Hematopoietic multipotent progenitor cell treated with erythropoietin and hydrocortisone succinate and interleukin-3 and kit ligand, for 4 days (in vitro differentiated cells): ENCODE data around the gene PDE7B.

Experiments used
- DNase-seq: peaks from one replicate; pipeline ENCODE4 v3.0.0-alpha.2; 2015

PDE7B gene

DNA sequence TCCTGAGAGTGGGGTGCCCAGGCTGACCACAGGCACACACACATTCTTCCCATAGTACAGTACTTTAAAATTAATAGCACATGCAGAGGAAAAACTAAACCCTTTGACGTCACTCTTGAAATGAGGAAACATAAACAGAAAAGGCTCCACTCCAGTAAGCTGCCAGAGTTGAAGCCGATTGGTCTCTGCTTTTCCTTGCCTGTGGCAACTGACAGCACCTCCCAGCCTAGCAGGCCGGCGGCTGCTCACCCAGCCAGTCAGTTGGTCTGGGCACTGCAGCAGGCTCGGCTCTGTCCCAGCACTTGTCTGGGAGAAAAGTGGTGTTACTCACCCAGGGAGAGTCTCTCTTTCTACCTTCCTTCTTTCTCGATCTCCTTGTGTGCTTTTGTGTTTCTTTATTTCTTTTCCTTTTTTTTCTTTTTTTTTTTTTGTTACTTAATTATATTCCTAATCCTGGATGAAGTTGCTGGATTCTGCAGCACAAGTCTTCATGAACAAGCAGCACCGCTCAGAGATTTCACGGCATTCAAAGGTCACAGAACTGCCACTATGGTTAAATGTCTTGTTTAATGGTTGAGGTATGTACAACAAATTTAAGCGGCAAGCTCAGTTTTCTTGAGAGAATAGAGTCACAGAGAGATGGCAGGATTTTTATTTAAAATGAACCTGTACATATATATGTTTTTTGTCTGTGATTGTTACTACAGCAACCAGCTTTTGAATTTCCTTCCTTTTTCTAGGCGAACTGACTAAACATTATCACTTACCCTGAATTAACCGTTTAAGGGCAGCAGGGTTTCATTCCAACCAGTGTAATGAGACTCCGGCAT, at the start of gene PDE7B:
Gene PDE7B (plus strand): TSS at position 260 of the 830 bp plus-strand sequence.
- peak; percentile 92 for DNase-seq

DNA sequence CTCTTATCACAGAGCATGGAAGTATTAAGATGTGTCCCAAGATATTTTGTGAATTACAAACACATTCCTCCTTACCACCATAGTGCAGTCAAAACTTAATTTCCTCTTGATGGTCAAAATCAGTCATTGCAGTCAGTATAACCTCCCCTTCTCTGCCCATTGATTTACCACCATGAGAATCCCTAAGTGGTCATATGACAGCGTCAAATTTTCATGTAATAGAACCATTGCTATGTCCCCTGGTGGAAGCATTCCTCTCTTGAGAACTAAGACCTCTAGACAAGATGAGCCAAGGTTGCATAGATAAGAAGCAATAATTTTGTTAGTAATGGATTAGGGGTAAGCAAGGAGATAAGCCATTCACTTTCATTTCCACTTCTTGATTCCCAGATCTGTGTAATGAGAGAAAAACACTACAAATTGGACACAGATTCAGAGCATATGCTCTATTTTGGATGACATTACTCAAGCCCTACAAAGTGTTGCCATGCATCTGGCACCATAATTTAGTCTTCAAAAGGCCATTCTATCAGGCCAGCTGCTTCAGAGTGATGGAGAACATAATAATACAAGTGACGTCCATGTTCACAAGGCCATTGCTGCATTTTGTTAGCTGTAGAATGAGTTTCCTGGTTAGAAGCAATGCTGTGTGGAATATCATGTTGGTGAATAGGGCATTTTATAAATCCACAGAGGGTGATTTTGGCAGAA, 49.6 kb upstream of the PDE7B start:
- DNase-seq = no peak

DNA sequence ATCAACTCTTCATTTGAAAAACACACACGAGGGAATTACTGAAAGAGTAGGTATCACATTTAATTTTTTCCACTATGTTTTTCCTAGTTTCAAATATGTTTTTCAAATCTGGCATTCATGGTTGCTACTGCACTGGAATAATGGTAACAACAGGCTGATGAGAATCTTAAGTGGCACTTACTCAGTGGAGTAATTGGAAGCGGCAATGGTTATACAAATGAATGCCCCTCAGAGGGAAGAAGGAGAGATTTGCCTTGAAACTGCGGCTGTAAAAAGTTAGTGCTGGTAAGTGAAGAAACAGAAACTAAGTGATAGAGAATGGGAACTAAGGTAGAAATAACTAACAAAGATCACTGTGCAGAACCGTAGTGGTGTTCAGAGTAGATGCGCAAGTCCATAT, 41.0 kb upstream of the PDE7B start:
- no peak for DNase-seq

DNA sequence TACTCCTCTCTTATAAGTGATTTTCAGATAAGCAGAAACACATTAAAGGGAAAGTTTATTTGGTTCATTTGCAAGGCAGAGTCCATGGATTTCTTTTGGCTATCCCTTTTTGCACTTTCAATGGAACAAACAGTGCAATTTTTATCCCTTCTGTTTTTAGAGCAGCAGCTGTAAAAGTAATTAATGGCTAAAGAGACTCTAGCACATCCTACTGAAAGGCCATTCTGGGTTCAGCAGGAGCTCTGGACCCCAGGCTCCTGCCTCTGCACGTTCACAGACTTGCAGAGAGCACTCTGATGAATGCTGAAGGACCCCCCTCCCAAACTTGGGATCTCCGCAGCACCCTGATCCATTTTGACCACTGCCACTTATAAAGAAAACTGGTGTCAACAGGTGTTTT, 40.3 kb upstream of the PDE7B start:
- no peak for DNase-seq

DNA sequence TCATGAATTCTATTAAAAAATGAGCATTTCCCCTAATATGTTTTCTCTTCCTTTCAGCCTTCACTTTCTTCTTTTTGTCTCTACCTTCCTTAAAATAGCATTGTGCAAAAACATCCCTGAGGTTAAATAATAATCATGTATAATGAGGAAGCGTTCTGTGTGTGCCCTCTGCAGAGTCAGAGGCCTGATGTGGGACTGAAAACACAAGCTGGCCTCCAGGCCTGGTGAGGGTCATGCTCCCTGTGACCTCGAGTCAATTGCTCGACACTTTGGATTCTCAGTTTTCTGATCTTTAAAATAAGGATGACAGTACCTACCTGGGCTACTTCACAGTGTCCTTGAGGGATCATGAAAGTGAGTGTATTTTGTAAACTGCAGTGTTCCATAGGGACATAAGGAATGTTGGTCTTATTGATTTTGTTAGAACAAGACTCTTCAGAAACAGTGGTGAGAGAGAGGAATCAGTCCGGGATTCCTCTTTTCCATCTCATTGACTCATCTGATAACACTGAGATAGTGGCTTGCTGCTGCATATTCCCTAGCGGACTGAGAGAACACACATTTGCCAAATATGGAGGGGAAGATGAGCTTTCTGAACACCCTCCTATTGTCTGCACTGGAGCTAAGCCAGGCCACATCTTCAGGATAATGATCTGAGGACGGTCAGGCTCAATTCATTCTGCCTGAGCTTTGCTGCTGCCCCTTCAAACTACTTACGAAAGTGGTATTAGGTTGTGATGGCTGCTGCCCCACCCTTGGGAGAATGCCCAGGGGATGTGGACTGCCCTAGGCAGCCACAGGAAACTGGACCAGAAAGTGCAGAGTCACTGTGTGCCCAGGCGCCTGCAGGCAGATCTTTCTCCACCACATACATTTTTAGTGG, 39.6 kb upstream of the PDE7B start:
- DNase-seq = peak; percentile 78

DNA sequence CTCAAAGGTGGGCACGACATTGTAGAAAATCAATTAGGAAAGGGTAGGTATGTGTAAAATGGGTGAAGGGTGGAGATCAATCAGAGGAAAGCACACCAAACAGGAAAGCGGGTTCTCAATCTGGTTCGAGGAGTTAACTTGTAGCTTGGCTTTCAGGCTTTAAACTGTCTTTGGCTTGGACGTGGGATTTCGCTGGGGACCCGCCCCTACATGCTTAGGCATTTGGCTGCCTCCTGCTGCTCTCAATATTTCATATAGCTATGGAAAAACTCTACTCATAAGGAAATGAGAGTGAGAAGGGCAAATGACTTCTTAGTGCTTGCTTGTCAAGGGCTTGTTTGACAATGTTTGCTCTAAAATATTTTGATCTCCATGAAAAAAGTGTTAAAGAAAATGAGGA, 38.1 kb upstream of the PDE7B start:
- DNase-seq = no peak

DNA sequence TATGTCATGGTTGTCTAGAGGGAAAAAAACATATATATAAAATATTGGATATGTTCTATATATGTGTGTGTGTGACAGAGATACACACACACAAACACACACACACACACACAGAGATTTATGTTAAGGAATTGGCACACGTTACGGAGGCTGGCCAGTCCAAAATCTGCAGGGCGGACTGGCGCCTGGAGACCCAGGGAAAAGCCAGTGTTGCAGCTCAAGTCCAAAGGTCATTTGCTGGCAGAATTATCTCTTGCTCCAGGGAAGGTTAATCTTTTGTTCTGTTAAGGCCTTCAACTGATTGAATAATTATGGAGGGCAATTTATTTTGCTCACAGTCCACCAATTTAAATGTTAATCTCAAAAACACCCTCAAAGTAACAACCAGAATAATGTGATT, 37.5 kb upstream of the PDE7B start:
- no peak for DNase-seq

DNA sequence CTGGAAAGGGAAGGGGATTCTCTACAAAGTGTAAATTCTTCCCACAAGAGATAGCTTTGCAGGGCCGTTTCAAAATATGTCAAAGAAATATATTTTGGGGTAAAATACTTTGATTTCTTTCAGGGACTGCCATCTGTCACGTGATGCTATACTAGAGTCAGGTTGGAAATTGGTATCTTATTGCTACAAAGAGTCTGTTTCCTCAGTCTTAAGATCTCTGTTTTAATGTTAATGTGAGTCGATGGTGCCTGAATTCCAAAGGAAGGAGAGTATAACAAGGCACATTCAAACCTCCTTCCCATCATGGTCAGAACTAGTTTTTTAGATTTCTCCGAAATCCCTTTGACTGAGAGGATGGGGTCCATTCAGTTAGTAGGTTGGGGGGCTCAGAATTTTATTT, 36.3 kb upstream of the PDE7B start:
- no peak for DNase-seq

DNA sequence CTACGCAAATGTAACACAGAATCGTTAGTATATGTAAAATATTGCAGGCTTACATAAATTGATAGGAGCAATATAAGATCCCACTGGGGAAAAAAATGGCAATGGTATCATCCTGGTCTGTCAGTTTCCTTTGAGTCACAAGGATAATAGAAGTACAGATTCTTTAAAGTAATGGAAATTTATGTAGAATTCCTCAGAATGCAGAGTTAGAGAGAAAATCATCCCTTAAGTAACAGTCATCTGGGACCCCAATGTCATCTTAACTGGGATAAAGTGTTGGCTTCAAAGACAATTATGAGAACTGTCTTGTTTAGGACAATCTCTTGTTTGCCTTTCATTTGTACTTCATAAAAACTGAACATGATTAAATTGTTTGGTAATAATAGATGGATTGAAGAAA, 34.5 kb upstream of the PDE7B start:
- no peak for DNase-seq

DNA sequence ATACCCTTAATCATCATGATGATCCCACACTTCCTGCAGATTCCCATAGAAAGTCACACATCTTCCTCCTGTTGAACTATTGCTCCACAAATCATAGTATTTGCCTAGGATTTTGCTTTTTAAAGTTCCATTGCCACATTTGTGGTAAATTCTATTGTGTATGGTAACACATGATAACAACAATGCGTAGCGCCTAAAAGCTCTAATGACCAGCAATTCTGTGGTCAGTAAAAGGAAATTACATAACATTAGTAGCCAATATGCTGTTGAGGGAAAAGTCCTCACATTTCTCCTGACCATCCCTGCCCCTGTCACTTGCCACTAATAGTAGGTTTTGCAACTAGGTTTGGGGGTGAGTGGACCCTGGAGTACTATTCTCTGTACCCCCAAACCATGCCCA, 31.8 kb upstream of the PDE7B start:
- peak; percentile 32 for DNase-seq

DNA sequence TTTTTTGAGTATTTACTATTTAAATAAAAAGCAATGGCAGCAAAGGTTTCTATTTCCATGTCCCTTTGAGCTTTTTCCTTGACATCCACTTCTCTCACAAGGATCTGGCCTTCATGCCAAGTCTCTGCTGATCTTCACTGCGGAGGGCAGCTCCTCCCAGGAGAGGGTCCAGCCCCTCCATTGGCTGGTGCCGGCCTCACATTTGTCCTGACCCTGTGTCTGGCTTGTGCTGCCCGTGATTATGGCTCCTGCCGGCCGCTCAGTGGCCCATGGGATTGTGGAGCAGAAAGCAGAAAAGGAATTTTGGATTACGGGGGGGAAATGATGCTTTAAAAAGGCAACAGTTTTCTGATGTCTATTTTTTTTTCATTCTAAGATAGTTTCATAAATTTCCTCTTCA, 31.2 kb upstream of the PDE7B start:
- DNase-seq = no peak

DNA sequence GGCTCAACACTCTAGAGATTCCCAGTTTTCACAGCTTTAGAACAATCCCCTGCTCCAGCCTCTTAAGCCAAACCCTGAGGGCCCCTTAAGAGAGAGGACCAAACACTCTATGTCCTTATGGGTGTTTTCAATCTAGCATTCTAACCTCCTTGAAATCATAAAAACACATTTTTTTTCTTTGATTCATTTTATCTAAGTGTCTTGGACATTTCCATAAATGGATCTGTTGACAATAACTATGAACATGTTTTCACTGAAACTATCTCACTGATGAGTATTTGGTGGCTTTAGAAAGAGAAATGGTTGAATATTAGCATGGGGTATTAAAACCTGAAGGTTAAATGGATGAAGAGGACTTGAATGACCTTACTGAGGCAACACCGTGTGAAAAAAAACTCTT, 27.6 kb upstream of the PDE7B start:
- no peak for DNase-seq

DNA sequence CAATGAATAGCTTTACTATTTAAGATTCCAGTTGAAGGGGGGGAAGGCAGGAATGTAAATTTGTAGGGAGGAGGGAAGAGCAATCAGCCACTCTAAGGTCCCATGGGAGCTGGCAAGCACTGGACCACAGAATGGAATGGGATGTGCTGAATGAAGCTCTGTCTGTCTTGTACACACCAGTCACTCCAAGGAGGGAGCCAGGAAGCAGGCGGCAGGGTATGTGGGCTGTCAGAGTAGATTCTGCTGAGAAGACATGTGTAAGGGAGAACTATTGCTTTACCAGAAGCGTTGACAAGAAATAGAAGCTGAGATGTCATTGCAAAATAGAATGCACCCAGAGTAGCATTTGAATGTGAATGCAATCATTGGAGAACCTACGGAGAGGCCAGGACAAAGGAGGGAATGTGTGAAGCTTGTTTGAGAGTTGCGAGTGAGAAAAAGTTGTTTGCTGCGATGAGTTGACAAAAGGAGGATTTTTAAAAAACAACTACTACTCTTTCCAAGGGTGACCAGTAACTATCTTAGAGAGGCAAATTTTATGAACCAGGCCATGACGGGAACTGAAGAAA, 25.2 kb upstream of the PDE7B start:
- no peak for DNase-seq

DNA sequence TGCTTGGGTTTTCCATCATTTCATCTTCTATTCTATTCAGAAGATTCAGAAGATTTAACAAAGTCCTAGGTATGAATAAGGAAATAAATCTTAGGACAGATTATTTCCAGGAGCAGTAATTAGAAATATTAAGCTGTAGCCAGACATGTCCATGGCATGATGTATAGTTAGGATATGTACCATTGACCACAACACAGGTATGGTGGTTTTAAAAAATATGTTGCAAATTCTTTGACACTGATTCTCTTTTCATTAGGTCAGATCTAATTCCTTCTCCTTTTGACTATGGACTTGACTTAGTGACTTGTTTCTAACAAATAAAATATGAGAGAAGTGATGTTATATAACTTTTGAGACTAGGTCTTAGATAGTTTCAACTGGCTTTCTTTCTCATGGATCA, 23.5 kb upstream of the PDE7B start:
- no peak for DNase-seq

DNA sequence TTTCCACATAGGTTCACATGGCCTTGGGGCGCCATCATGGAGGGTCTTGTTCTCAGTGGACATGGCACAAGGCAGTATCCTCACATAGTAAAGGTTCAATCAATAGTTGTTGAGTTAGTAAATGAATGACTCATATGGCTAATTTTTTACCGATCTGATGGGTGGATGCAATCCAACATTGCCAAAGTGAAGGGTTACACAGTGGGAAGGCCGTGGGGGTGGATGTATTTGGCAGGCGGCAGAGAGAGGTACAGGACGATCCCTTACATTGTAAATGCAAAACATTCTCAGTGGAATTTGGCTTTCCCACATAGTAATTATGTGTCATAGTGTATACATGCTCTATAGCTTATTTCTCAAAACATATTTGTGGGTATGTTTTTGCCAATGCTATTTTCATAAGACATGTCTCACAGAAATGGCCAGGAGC, 21.0 kb upstream of the PDE7B start:
- DNase-seq = no peak

DNA sequence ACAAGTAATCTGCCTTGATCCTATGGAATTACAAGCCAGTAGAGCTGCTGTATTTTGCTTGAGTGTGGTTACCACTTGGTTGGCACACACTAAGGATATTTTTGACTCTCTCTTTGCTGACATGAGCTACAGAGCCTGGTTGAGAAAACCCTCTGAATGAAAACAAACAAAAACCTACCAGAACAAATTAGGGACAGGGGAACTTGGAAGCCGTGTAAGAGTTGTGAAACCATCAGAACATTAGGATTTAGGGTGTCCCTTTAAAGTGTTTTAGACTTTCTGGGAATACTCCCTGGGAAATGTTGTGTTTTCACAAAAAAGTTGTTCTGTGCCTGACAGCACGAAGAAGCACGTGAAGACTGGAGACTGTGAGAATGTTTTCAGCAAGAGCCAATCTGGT, 20.5 kb upstream of the PDE7B start:
- DNase-seq = no peak

DNA sequence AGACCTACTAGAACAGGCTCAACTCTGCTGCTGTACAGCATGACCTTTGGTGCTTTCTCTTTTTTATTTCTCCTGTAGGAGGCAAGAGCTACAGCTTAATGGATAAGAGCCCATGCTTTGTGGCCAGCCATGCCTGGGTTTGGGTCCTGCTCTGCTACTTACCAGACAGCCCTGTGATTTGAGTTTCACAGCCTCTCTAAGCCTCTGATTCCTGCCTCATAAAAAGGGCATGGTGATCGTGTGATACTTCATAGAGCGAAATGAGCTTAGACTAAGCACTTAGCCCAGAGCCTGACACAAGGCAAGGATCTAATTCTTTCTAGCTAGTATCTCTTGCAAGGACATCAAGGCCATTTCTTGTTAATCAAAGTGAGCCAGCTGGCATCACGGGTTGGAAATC, 19.3 kb upstream of the PDE7B start:
- DNase-seq = no peak

DNA sequence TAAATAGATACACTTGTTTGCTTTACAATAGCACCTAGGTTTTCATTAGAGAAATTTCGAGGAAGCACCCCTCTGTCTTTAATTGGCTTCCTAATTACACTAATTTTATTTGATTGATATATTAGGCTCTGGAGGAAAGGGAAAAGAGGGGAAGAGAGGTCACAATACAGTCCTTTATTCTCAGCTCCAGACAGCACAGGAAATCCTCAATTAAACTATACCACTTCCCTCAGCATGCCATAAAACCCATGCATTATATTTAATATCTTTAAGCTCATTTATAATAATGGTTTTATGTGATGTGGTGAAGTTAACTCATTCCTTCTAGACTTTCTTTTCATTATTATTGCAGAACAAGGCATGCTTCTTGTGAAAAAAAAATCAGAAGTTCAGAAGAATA, 17.7 kb upstream of the PDE7B start:
- no peak for DNase-seq

DNA sequence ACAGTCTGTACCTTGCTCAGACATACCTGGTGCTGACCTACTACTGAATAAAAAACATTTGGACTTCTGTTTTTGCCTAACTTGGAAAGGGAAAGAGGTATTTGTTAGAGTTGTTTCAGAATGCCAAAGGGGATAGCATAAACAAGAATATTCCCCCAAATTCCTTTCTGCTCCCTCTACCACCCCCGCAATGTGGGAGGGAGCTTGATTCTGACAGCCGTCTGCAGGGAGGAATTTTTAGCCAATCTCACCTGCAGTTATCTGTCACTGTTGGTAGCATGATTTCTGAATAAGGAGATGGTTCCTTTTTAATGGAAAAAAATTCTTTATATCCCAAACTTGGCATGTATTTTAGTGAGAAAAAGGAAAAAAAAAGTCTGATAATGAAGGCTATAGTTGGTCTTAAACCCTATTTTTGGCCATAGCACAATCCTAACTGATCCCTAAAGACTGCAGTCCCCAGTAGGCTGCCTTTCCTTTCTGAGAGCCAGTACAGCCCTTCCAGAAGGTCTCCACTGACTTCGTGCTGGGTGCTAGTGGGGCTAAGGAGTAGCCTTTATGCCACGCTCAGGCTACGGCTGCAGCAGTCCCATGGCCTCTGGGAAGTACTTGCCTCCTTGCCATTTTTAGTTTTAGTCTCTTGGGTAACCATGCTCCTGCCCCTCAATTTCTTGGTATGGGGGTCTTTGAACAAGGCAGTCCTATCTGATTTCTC, 13.6 kb upstream of the PDE7B start:
- no peak for DNase-seq

DNA sequence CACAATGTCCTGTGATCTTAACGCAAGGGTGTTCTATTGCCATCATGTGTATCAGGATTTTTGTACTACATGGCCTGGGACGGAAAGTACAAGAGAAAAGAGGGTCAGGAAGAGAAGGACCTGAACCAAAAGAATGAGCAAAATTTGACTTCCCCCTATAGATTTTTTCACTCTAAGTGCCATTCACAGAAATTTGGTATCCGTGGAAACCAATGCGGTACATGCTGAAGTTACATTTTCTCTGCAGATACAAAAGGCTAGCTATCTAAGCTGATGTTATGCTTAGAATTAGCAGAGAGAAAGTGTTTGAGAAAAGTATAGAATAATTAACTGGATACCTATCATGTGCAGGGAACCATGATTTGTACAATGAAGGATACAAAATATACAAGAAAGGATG, 12.4 kb upstream of the PDE7B start:
- DNase-seq = no peak

DNA sequence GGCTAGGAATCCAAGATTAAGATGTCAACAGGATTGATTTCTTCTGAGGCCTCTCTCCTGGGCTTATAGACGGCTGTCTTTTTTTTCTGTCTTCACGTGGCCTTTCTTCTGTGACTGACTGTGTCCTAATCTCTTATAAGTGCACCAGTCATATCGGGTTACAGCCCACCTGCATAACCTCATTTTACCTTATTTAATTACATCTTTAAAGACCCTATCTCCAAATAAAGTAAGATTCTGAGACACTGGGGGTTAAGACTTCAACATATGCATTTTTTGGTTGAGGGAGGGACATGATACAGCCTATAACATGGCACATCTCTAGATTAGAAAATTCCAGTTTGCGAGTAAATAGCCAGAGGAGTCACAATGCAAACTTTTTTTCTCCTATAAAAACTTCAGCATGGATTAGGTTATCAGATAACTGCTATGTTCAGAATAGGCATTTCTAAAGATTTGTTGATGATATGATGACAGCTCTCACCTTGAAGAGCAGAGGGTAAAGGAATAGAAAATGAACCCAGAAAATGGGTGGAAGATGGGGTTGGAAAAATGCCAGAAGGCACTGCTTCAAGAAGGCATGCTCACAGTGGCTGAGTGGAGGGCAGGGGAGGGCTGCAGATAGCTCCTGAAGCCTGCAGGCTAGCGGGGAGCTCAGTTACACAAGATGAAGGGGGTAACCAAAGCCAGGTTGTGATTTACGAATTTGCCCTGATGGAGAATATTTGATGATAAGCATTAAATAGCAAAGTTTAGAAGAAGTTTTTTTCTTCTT, 8.7 kb upstream of the PDE7B start:
- no peak for DNase-seq

DNA sequence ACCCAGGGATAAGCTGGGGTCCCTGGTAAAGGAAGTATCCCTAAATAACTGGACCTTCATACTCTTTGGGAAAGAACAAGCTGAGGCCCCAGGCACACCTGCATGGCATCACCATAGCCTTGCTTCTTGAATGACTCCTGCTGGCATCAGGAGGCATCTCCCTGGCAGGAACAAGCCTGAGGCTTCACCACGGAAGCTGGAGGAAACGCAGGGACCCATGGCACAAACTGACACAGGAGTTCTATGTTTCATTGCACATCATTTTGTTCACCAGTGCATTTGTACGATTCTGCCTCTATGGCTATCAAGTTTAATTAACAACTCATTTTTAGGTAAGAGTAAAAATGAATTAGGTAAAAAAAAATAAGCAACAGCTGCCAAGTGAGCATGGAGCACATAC, 619 bp upstream of the PDE7B start:
- DNase-seq = peak; percentile 21
